NCI-H460 (cell line): ENCODE results near the gene PRKCQ. TPM values are rescaled to one million over a fixed set of nuclear protein-coding genes. Genes with fewer than 3 reads are reported as not detected.
A peak's percentile ranks its signal among the peaks of the same experiment; 100 is the strongest.

Experiments
- DNase-seq: peaks from one replicate; pipeline ENCODE4 v3.0.0-alpha.2; 2016; ENCODE audit warnings: low read depth; ENCODE audit errors: extremely low read depth
- total RNA-seq: library from RNA; depleted of rRNA; stranded (reverse); fragments of >200 nt; shearing (Covaris generic); gene quantifications from 2 replicates; pipeline ENCODE4 v1.2.3, GENCODE V29; 2014

PRKCQ gene
- total RNA-seq, 1 experiment from 2014 or later, result 0.22 TPM

- DNase-seq, result peak; percentile 36
Measured at GRCh38 chr10:6416892-6417512, 163.1 kb downstream of the PRKCQ start.

- no peak for DNase-seq
Measured at GRCh38 chr10:6411436-6411835, 168.6 kb downstream of the PRKCQ start.

GRCh38 chr10:6410830-6411229, 169.2 kb downstream of the PRKCQ start:
- DNase-seq, result no peak

GRCh38 chr10:6409971-6410643, 170.0 kb downstream of the PRKCQ start:
- no peak for DNase-seq

- no peak for DNase-seq
Measured at GRCh38 chr10:6408799-6409198, 171.3 kb downstream of the PRKCQ start.

- no peak for DNase-seq
Measured at GRCh38 chr10:6407034-6407721, 172.9 kb downstream of the PRKCQ start.

- DNase-seq, result peak; percentile 1
Measured at GRCh38 chr10:6406220-6407033, 173.6 kb downstream of the PRKCQ start.

- DNase-seq, result no peak
Measured at GRCh38 chr10:6405713-6406112, 174.4 kb downstream of the PRKCQ start.

- DNase-seq, result no peak
Measured at GRCh38 chr10:6404127-6405072, 175.7 kb downstream of the PRKCQ start.

GRCh38 chr10:6402960-6403359, 177.1 kb downstream of the PRKCQ start:
- DNase-seq, result no peak

- DNase-seq, result no peak
Measured at GRCh38 chr10:6402349-6402709, 177.7 kb downstream of the PRKCQ start.

- peak; percentile 88 for DNase-seq
Measured at GRCh38 chr10:6401558-6402348, 178.3 kb downstream of the PRKCQ start.

GRCh38 chr10:6400821-6401465, 179.1 kb downstream of the PRKCQ start:
- no peak for DNase-seq

GRCh38 chr10:6400331-6400730, 179.7 kb downstream of the PRKCQ start:
- no peak for DNase-seq

GRCh38 chr10:6399879-6400278, 180.2 kb downstream of the PRKCQ start:
- DNase-seq, result no peak

GRCh38 chr10:6399231-6399741, 180.8 kb downstream of the PRKCQ start:
- DNase-seq, result no peak

GRCh38 chr10:6398399-6398798, 181.7 kb downstream of the PRKCQ start:
- DNase-seq, result no peak

- no peak for DNase-seq
Measured at GRCh38 chr10:6396652-6397051, 183.4 kb downstream of the PRKCQ start.

GRCh38 chr10:6396226-6396625, 183.8 kb downstream of the PRKCQ start:
- DNase-seq, result no peak
